Upper lobe of right lung (tissue), 1 donor: ENCODE data around the gene DGKE. TPM values are rescaled to one million over a fixed set of nuclear protein-coding genes. Genes with fewer than 3 reads are reported as not detected.

ENCODE experiments used
- ATAC-seq: fragments of 200-7000 bp; cut with Tn5 transposase; one replicate; pipeline ENCODE4 v1.9.1; 2020; ENCODE audit warnings: mild to moderate bottlenecking, moderate library complexity
- DNase-seq: peaks from one replicate; pipeline ENCODE4 v3.0.0-alpha.2; 2020
- H3K27ac ChIP-seq: fragments of 200-600 bp; one replicate; pipeline ENCODE4 v1.8.0; 2022
- H3K27me3 ChIP-seq: fragments of 200-600 bp; one replicate; pipeline ENCODE4 v1.8.0; 2022; ENCODE audit warnings: mild to moderate bottlenecking
- H3K36me3 ChIP-seq: fragments of 200-600 bp; one replicate; pipeline ENCODE4 v1.8.0; 2022
- H3K4me1 ChIP-seq: fragments of 200-600 bp; one replicate; pipeline ENCODE4 v1.8.0; 2022
- H3K4me3 ChIP-seq: fragments of 200-600 bp; one replicate; pipeline ENCODE4 v1.8.0; 2022; ENCODE audit warnings: mild to moderate bottlenecking
- H3K9me3 ChIP-seq: fragments of 200-600 bp; one replicate; pipeline ENCODE4 v1.8.0; 2022
- CTCF ChIP-seq: fragments of 200-600 bp; IDR thresholded peaks from one replicate; pipeline ENCODE4 v1.8.0; 2022; ENCODE audit warnings: antibody characterized with exemption
- intact Hi-C: fragments of 100-400 bp; cut with DNase I; formaldehyde crosslinking; loops from one replicate; pipeline ENCODE4 v1.11.0; 2022
- total RNA-seq: library from RNA; stranded (reverse); fragmentation: NEBNext Ultra II Directional; extraction: Animal tissue kit (Norgen Biotek cat#: 25700); gene quantifications from one replicate; pipeline ENCODE4 v1.2.1, GENCODE V29; 2021
- donor health status: DM: no; HTN: yes; CAD: no; lungs with severe emphysema.

Gene DGKE
- total RNA-seq, 1 donor from 2014 or later: 10.4 TPM

- H3K36me3 ChIP-seq: no peaks in the 10 kb centered on the region
- H3K4me3 ChIP-seq: peak overlapping the region; percentile 81
- no peak for DNase-seq
- no peak for ATAC-seq
- intact Hi-C loops: no loop called here
- no peaks in the 10 kb centered on the region for H3K9me3 ChIP-seq
- H3K27ac ChIP-seq: peak overlapping the region; percentile 81
- peaks cover 26% of the 10 kb centered on the region for H3K4me1 ChIP-seq
- H3K27me3 ChIP-seq: no peaks in the 10 kb centered on the region
- no peak for TF ChIP-seq CTCF
Observed at GRCh38 chr17:56835264-56835585, 1.3 kb downstream of the DGKE start.

GRCh38 chr17:56838687-56839086, 4.7 kb downstream of the DGKE start:
- Histone ChIP-seq H3K27ac (no peak overlapping the region), H3K4me3 (no peak overlapping the region), H3K4me1 (peaks cover 22% of the 10 kb centered on the region), H3K36me3 (no peaks in the 10 kb centered on the region), H3K9me3 (no peaks in the 10 kb centered on the region), H3K27me3 (no peaks in the 10 kb centered on the region)
- DNase-seq: no peak
- no peak for TF ChIP-seq CTCF
- intact Hi-C loops: no loop called here
- ATAC-seq: no peak

- H3K27ac ChIP-seq: no peak overlapping the region
- intact Hi-C loops: no loop called here
- no peaks in the 10 kb centered on the region for H3K27me3 ChIP-seq
- DNase-seq (no peak), ATAC-seq (no peak)
- no peaks in the 10 kb centered on the region for H3K9me3 ChIP-seq
- no peaks in the 10 kb centered on the region for H3K36me3 ChIP-seq
- TF ChIP-seq CTCF: no peak
- H3K4me1 ChIP-seq: peaks cover 15% of the 10 kb centered on the region
- no peak overlapping the region for H3K4me3 ChIP-seq
Observed at GRCh38 chr17:56842577-56842976, 8.6 kb downstream of the DGKE start.

GRCh38 chr17:56845934-56846333, 12.0 kb downstream of the DGKE start:
- ATAC-seq: no peak
- no peak overlapping the region for H3K27ac ChIP-seq
- H3K27me3 ChIP-seq: no peaks in the 10 kb centered on the region
- H3K4me1 ChIP-seq: peaks cover 6% of the 10 kb centered on the region
- DNase-seq: no peak
- TF ChIP-seq CTCF: no peak
- no peak overlapping the region for H3K4me3 ChIP-seq
- intact Hi-C loops: no loop called here
- H3K9me3 ChIP-seq: no peaks in the 10 kb centered on the region
- H3K36me3 ChIP-seq: peaks cover 6% of the 10 kb centered on the region

- Histone ChIP-seq H3K27ac (no peak overlapping the region), H3K4me1 (peaks cover 6% of the 10 kb centered on the region), H3K9me3 (no peaks in the 10 kb centered on the region), H3K27me3 (no peaks in the 10 kb centered on the region), H3K4me3 (no peak overlapping the region), H3K36me3 (peaks cover 6% of the 10 kb centered on the region)
- DNase-seq (no peak), ATAC-seq (no peak)
- intact Hi-C loops: no loop called here
- TF ChIP-seq CTCF: no peak
Observed at GRCh38 chr17:56847106-56847505, 13.2 kb downstream of the DGKE start.

- Histone ChIP-seq H3K36me3 (peaks cover 6% of the 10 kb centered on the region), H3K4me1 (no peaks in the 10 kb centered on the region), H3K27ac (no peak overlapping the region), H3K9me3 (no peaks in the 10 kb centered on the region), H3K4me3 (no peak overlapping the region), H3K27me3 (no peaks in the 10 kb centered on the region)
- no peak for TF ChIP-seq CTCF
- DNase-seq: no peak
- ATAC-seq: no peak
- intact Hi-C loops: no loop called here
Observed at GRCh38 chr17:56849131-56849530, 15.2 kb downstream of the DGKE start.
